ENCODE measurements around the gene HECTD4.
A peak's percentile ranks its signal among the peaks of the same experiment; 100 is the strongest.
"Not testable (repeated sequence)": the region's sequence is repeated elsewhere in the genome, so short reads cannot be mapped to it uniquely, and the experiment has no call there.

Gene HECTD4, protein sequence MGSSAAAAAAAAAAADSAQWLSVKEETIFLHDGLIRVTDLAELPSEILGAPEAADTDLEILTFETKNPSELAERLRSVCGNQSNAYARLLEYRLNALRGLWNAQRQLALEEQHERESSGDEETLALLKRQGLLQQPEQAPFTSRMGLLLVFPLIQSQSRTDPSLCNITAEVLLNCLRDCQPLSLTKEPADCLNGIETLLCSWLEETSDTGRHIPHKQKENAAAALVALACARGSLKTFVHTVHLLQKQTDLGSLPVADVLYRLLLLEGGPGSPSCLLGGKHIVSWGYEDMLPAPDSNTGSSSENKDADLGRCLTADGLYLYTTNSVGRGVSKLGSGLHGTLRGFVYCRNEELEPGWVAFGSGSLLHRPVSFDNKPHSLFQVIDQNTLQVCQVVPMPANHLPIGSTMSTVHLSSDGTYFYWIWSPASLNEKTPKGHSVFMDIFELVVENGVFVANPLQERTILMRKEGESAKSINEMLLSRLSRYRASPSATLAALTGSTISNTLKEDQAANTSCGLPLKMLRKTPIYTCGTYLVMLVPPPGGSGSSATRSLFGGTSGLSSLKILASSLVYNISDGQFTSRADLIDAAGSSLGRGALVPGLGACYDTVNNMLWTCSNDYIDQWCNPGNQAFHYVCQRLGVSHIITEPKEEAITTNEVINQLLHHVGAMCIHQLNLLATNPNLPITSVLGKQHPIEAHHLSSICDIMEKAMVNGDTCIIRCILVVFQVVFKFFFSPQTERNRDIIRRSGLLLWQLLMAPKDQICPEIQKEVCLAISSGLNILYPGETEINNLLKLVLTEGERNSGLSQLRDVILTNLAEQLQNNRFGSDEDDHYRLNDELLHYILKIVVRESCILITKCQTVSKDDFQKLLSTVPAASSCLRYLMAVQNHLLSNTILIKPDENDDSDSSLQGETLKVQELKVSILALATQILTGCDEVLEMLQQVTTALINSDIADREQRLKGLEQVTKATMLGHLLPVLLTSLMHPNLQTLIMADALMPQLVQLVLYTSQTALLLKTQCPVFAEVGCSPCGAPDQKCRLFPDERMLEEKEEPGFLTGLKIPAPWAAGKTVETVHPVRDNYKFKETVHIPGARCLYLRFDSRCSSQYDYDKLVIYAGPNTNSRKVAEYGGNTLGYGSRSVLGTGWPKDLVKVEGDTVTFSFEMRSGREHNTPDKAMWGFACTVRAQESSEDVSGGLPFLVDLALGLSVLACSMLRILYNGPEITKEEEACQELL (N-terminal part only)

DNA sequence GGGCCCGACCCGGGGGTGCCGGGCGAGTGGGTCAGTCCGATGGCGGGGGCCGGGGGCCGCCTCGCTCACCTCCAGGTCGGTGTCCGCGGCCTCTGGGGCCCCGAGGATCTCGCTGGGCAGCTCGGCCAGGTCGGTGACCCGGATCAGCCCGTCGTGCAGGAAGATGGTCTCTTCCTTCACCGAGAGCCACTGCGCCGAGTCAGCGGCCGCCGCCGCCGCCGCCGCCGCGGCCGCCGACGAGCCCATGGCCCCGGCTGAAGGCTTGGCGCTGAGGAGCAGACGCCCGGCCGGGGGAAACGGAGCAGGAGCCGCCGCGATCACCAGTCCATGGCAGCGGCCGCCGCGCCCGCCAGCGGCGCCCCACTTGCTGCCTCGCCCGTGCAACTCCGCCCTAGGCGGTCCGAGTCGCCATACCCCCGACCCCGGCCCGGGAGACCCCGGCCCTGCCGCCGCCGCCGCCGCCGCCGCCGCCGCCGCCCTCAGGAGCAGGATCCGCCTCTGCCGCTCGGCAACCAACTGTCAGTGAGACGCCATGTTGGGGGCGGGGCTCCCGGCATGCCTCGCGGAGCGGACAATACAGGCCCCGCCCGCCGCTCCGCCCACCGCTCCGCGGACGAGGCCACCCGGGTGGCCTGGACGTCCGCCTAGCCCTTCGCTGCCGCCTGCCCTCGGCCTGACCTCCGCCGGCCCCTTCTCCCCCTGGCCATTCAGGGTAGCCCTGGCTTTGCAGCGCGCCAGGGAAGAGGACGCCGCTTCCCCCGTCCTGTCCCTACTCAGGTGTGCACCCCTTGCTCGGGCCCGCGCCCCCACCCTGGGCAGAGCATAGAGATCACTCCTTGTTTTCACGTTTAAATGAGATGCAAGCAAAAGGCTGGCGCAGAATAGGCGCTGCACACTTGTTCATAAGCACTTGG is at the start of gene HECTD4:
Gene HECTD4, minus strand, starts transcription at position 549 of the 914 bp plus-strand sequence. Its CDS starts 303 bp downstream, at position 246.
- DNase-seq, result peak; percentile 87

DNA sequence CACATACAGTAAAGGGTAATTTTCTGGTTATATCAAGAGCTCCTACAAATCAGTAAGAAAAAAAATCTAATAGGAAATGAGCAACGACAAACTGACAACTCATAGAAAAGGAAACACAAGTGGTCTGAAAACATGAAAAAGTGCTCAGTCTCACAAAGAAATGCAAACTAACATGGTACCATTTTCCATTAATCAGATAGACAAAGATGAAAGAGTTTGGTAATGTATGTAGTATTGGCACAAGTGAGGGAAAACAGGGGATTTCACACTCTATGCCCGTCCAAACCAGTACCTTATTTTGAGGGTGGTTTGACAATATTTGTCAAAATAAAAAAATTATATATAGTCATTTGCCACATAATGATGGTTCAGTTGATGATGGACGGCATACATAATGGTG is 49.7 kb upstream of the HECTD4 start:
- no peak for DNase-seq

DNA sequence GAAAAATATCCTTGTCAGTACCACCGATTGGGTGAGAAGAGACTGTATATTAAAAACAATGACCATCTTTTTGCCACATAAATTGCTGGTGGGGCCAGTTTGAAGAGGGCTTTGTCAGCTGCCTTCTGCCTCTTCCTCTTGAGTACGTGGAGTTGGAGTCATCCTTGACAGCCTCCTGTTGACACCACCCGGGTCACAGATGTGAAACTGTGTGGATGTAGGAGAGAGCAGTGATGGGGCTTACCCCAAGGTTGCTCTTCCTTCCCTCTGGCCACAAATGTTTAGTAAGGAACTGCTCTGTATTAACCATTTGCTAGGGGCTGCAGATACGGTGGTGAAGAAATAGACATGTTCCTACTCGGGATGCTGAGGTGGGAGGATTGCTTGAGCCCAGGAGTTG is 48.7 kb upstream of the HECTD4 start:
- no peak for DNase-seq

DNA sequence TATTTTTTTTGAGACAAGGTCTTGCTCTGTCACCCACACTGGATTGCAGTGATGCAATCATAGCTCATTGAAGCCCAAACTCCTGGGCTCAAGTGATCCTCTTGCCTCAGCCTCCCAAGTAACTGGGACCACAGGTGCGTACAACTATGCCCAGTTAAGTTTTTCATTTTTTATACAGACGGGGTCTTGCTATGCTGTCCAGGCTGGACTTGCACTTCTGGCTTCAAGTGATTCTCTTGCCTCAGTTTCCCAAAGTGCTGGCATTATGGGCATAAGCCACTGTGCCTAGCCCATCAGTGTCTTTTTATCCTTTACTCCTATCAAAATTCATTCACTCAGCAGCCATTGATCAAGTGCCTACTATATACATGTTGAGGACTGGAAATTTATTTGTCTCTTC is 45.5 kb upstream of the HECTD4 start:
- DNase-seq, result no peak

DNA sequence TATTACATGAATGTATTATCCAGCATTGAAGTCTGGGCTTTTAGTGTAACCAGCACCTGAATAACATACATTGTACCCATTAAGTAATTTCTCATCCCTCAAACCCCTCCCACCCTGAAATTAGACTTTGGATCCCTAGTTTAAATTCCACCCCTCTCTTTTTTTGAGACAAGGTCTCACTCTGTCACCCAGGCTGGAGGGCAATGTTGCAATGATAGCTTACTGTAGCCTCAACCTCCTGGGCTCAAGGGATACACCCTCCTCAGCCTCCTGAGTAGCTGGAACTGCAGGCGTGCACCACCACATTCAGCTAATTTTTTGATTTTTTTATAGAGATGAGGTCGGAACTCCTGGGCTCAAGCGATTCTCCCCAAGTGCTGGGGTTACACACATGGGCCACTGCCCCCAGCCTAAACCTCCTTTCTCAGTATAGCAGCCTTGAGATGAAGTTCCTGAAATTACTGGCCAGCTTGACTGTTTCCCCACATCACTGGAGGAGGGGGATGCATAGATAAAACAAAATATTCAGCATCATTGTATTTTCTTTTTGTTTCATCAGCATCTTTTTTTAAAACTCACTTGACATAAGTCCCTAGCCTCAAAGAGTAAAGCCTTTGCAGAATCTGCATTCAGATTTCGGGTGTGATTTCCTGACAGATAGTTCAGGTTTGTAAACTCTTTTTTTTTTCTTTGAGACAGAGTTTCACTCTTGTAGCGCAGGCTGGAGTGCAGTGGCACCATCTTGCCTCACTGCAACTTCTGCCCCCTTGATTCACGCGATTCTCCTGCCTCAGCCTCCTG is 43.6 kb upstream of the HECTD4 start:
- no peak for DNase-seq

DNA sequence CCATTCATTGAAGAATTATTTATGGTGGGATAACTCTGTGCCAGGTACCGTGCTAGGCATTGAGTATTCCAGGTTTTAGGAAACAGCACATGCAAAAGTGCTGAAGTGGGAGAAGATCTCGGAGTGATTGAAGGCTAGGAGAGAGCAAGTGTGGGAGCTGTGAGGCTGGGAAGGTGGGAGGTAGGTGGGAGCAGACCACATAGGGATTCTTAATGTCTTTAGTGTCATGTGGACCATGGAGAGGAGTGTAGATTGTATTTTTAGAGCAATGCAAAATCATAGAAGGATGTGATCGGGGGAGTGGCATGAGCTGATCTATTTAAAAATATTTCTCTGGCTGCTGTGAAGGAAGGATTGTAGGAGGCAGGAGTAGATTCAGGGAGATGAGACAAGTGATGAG is 41.9 kb upstream of the HECTD4 start:
- no peak for DNase-seq

DNA sequence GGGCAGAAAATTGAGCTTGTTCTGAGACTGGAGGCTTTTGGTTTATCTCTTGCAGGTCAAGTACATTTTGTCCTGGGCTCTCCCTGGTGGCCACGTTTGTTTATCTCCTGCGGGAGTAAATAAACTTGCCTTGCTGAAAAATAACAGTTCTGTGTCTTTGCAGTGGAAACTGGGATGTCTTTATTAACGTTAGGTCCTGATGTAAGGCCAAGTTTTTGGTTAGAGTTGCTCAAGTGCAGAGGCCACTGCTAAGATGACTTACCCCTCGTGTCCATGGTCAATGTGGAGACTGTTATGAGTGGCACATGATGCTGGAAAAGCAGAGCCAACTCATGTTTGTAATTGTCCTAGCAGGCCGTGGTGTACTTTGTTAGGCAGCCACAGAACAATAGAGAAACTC is 40.3 kb upstream of the HECTD4 start:
- DNase-seq, result no peak

DNA sequence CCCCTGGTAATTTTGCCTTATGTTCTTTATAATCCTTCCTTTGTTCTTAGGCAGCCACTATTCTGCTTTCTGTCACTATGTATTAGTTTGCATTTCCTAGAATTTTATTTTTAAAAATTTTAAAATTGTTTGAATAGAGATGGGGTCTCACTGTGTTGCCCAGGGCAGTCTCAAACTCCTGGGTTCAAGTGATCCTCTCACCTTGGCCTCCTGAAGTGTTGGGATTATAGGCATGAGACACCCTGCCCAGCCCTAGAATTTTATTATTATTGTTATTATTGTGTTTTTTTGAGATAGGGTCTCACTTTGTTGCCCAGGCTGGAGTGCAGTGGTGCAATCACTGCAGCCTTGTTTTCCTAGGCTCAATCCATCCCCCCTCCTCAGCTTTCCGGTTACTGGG is 39.1 kb upstream of the HECTD4 start:
- no peak for DNase-seq

DNA sequence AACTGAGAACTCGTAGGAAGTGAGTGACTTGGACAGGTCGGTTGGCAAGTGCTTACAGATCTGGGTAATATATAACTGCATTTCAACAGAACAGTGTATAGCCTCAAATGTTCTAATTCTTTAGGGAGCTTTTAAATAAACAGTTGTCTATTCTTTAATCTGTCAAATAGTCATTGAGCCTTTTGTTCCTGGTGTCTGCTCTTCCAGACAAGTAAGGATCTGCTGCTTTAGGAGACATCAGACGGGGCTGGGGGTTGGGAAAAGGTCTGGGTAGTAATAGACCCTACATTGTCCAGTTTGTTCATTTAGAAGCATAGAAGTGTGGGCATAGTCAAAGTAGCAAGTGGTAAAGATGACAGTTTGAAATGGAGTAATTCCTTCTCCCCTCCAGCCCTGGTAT is 38.5 kb upstream of the HECTD4 start:
- no peak for DNase-seq

DNA sequence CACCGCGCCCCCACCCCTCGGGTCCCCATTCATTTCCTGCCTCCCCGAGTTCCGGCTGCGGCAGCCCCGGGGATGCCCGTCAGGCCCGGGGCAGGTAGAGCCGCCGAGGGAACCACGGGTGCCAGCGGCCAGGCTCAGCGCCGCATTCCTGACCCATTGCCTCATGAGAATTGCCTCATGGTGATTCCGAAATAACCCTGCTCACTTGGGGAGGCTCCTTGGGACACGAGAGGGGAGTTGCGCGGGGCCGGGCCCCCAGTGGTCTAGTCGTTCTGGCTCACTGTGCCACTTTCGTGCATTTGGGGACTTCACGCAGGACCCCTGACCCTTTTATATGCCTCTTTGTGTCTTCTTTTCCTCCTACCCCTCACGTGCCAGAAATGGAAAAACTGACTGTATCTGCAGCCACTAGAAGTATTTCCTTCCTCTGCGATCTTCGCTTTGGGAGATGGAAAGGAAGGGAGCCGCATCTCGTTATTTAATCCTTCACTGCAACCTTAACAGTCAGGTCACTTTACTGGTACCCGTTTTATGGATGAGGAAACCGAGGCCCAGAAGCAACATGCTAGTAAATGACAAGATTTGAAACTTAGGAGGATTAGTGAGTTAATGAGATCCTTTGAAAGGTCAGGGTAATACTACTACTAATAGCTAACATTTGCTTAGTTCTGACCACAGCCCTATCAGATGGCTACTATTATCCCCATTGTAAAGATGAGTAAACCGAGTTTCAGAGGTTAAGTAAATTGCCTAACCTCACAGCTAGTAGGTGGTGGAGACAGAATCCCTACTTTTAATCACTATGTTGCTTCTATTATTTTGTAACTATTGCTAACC is 37.3 kb upstream of the HECTD4 start:
- peak; percentile 90 for DNase-seq

DNA sequence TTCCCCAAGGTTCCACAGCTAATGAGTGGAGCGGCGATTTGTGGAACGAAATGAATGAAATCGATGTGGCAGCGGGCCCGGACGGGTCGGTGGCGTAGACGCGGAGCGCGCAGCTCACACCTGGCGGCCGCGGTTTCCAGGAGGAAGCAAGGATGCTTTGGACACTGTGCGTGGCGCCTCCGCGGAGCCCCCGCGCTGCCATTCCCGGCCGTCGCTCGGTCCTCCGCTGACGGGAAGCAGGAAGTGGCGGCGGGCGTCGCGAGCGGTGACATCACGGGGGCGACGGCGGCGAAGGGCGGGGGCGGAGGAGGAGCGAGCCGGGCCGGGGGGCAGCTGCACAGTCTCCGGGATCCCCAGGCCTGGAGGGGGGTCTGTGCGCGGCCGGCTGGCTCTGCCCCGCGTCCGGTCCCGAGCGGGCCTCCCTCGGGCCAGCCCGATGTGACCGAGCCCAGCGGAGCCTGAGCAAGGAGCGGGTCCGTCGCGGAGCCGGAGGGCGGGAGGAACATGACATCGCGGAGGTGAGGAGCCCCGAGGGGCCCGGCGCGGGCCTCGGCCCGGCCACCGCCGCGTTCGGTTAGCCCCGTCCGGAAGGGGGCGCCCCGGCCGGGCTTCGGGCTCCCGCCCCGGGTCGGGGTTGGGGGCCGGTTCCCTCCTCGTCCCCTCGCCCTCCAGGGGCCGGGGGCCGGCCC is 36.5 kb upstream of the HECTD4 start, which contains the start of gene PTPN11:
Gene PTPN11, plus strand, starts transcription at position 340 of the 689 bp plus-strand sequence. Its CDS starts 165 bp downstream, at position 505.
- DNase-seq, result peak; percentile 85

DNA sequence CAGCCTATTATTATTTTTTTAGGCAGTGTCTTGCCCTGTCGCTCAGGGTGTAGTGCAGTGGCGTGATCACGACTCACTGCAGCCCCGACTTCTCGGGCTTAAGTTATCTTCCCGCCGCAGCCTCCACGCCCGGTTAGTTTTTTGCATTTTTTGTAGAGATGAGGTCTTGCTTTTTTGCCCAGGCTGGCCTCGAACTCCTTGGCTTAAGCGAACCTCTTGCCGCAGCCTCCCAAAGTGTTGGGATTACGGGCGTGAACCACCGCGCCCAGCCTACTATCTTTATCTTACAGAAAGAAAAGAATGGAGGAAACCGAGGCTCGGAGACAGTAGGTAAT is 36.0 kb upstream of the HECTD4 start:
- no peak for DNase-seq

DNA sequence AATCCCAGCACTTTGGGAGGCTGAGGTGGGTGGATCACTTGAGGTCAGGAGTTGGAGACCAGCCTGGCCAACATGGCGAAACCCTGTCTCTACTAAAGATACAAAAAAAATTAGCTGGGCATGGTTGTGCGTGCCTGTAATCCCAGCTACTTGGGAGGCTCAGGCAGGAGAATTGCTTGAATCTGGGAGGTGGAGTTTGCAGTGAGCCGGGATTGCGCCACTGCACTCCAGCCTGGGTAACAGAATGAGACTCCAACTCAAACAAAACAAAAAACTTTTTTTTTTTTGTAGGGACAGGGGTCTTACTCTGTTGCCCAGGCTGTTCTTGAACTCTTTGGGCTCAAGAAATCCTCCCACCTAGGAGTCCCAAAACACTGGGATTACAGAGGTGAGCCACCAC is 33.2 kb upstream of the HECTD4 start:
- DNase-seq, result not testable (repeated sequence)

DNA sequence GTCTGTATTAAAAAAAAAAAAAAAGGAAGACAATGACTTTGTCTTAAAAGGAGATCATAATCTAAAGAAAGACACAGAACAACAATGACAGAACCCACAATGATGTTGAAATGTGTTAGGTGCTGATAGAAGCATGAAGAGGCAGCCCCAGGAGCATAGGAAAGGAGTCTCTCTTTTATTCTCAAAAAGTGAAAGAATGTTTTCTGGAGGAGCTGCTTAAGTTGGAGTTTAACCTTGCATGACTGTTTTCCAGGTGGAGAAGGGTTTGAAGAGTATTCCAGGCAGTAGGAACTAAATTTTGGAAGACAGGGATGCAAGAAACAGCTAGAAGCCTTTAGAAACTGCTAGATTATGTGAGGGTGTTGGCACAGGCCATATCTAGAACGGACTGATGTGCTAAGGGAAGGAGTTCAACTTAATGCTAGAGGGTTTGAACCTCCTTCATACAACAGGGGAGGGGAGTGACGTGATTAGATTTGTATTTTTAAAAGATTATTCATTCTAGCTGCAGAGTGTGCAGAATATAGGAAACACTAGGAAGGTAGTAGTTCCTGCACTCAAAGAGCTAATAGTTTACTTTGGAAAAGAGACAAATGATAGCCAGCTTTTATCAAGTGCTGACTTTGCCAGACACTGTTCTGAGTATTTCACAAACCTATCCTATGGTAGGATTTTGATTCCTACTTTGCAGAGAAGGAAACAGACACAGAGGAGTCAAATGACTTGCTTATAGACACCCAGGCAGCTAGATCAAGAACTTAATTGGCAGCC is 31.8 kb upstream of the HECTD4 start:
- no peak for DNase-seq

DNA sequence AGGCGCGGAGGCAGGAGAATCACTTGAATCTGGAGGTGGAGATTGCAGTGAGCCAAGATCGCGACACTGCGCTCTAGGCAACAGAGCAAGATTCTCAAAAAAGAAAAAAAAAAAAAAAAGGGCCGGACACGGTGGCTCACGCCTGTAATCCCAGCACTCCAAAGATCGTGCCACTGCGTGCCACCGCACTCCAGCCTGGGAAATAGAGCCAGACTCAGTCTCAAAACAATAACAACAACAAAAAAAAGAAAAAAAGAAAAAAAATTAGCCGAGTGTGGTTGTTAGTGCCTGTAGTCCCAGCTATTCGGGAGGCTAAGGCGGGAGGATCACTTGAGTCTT is 27.6 kb upstream of the HECTD4 start:
- DNase-seq, result no peak

DNA sequence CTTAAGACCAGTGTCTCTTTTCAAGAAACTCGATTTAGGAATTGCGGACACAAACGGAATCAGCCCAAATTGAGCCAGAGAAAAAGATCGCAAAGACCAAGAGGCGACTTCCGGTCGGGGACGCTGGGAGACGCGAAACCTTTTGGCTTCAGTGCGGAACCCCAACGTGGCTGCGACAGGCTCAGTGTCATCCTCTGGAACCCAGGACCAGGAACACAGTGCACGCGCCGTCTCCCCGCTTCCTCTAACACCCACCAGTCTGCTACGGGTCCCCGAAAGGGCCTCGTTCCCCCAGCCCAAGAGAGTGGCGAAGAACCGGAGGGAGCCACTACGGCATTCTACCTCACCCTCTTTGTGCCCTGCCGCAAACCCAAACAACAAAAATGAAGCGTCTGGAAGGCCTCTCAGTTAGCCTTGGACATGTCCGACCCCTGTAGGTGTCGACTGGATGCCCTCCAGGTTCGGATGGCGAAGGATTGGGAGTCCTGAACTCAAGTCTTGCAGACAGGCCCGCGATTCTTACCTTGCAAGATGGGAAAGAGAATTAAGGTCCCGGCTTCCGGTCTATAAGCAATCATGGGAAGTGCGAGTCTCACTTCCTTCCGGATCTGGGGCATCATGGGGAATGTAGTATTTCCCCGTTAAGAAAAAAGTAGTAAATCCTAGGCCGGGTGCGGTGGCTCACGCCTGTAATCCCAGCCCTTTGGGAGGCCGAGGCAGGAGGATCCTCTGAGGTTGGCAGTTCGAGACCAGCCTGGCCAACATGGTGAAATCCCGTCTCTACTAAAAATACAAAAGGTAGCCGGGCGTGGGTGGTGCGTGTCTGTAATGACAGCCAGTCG is 27.1 kb upstream of the HECTD4 start, which contains the start of gene RPL6:
Gene RPL6, minus strand, starts transcription at position 542 of the 842 bp plus-strand sequence. CDS start 949 bp downstream, outside the sequence.
- peak; percentile 94 for DNase-seq

DNA sequence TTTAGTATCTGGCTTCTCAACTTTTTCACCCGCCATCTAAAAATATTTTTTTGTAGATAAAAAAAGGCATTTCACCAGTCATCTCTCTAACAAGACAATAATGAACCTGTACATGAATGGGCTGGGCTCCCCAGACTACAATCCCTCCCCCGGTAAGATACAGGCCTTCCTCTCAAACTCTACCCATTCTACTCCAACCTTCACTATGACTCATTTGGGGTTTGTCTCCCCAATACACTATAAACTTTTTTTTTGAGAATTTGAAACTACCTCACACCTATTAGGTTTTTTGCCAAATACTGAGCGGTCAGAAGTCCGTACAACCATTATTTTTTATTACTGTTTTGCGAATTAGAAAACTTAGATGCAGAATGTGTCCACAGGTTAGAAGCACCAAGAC is 26.4 kb upstream of the HECTD4 start:
- DNase-seq, result no peak

DNA sequence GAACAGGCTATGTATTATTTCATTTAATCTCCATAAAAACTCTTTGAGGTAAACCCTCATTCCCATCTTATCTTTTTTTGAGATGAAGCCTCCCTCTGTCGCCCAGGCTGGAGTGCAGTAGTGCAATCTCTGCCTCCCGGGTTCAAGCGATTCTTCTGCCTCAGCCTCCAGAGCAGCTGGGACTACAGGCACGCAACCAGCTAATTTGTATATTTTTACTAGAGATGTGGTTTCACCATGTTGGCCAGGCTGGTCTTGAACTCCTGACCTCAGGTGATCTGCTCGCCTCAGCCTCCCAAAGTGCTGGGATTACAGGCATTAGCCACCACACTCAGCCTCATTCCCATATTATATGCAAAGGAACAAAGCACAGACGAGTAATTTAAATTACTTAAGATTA is 25.5 kb upstream of the HECTD4 start:
- DNase-seq, result not testable (repeated sequence)
